GM21515 (cell line): Measurements from ENCODE around the gene NSUN2.
A peak's percentile ranks its signal among the peaks of the same experiment; 100 is the strongest.
"Not testable (repeated sequence)": the region's sequence is repeated elsewhere in the genome, so short reads cannot be mapped to it uniquely, and the experiment has no call there.

Experiments used
- ATAC-seq: cut with Tn5 transposase; IDR thresholded peaks from one replicate; pipeline ENCODE4 v1.9.1; 2021; ENCODE audit not compliant: unreplicated experiment

Gene NSUN2

GRCh38 chr5:6645571-6646362 is 12.9 kb upstream of the NSUN2 start:
- ATAC-seq, result not testable (repeated sequence)

DNA sequence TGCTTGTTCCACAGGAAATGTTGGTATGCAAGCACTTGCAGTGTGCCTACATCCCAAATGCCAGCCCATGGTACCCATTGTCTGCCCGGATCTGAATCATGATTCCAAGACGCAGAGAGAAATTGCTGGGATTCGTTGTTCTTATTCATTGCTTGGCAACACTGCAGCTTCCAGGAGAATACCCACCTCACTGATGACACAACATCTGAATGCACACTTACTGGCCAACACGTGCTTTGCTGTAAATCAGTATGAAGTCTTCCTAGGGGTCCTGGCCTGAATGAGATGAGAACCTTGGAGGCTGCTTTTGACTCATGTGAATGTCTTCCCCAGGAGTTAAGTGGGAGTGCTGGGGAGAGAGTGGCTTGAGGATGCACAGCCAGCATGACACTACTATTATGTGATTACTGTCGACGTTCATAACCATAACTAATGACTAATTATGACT is 12.0 kb upstream of the NSUN2 start:
- ATAC-seq, result no peak

DNA sequence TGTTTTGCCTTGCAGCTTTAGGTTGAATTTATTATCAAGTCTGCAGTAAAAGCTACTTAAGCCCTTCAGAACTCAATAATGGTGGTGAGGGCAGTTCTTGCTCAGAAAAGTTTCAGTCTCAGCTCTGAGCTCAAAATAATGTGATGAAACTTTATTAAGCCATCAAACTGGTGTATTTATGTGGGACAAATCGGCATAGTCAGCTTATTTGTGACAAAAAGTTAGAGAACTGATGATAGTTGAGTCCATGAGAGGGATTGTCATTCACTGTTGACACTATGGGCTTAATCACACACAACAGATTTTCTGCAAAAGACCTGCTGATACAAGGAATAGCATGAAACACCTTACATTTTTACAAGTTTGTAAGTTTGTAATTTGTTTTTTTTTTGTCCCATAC is 9.8 kb upstream of the NSUN2 start:
- no peak for ATAC-seq

- no peak for ATAC-seq
These were observed 5.4 kb upstream of the NSUN2 start for GRCh38 chr5:6638236-6638635.

GRCh38 chr5:6637590-6637989 is 4.7 kb upstream of the NSUN2 start:
- ATAC-seq, result no peak

GRCh38 chr5:6637022-6637421 is 4.2 kb upstream of the NSUN2 start:
- ATAC-seq, result no peak

- no peak for ATAC-seq
These were observed 3.4 kb upstream of the NSUN2 start for GRCh38 chr5:6636293-6636692.

DNA sequence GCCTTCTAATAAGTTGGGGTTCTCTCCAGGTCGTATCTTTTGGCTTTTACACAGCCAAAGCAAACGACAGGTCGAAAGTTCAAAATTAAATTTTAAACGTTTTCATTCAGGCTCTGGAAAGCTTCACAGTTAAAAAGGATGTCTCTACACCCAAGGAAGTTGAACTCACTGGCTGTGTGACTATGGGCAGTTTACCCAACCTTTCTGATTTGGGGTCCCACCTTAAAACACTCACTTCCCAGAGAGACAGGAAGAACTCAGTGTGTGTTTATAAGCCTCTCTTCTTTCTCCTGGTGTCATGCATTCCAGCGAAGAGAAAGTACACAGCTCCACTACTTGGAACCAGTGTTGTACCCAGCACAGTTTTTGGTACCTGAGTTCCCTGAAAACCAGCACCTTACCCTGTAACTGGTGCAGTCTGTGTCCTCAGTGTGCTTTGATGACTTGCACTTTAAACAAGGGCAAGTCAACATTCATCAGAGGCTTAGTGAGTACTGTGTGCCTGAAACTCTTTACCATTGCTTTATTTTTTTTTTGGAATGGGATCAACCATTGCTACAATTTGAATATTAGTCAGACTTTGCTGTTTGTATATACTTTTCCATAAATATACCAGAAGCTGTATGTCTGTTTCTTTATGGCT is 2.1 kb upstream of the NSUN2 start:
- no peak for ATAC-seq

DNA sequence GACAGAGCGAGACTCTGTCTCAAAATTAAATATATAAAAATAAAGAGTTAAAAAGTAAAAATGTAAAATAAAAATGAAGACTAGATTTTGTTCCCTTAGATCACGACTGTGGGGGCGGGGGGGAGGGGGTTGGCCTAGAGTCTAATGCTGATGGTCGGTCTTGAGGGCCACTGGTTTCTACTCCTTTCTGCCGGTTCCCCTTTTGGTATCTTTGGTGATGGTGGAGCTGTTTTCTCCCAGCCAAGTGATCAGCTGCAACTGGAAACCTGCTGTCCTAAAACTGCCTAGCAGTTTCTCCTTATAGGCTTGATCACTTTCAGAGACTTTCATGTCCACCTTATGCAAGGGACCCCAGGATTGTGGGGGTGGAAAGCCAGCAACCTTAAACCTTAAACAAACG is 1.5 kb upstream of the NSUN2 start:
- no peak for ATAC-seq

DNA sequence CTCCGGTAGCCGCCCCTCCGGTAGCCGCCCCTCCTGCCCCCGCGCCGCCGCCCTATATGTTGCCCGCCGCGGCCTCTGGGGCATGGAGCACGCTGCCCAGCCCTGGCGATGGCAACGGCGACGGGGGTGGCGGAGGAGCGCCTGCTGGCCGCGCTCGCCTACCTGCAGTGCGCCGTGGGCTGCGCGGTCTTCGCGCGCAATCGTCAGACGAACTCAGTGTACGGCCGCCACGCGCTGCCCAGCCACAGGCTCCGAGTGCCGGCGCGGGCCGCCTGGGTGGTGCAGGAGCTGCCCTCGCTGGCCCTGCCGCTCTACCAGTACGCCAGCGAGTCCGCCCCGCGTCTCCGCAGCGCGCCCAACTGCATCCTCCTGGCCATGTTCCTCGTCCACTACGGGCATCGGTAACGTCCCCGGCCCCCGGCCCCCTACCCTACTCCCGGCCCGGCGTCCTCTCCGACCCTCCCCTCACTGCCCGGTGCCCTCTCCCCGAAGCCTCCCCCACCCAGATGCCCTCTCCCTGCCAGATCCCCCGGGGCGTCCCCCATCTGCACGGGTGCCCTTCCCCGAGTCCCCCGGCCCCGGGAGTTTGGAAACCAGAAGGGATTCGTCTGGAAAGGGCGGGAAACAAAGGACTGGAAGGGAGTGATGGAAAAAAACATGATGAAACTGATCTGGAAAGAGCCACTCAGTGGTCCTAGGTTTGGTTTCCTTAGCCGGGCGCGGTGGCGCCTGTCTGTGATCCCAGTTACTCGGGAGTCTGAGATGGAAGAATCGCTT is 813 bp upstream of the NSUN2 start:
- ATAC-seq, result peak; percentile 49

DNA sequence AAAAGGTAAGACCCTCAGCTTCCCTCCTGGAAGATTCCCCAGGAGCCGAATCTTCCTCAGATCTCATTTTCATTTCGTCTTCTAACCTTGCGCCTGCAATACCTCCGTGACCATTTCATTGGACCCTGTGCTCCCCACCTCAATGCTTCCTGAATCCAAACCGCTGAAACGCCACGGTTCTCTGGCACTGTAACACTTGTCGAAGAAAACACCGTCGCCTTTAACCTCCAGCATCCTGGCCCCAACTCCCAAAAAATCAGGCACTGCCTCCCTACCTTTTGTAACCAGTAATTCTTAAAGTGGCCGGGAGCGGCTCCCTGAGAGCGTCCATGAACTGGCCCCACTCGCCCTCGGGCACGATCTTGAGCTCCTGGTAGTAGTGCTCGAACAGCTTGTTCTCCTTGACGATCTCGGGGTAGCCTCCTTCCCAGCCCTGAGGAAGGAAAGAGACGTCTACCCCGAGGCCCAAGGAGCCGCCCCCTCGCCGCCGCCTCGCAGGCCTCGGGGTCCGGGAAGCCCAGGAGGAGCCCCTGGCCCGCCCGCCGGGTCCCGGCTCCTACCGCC is 438 bp downstream of the NSUN2 start:
- ATAC-seq, result peak; percentile 11

DNA sequence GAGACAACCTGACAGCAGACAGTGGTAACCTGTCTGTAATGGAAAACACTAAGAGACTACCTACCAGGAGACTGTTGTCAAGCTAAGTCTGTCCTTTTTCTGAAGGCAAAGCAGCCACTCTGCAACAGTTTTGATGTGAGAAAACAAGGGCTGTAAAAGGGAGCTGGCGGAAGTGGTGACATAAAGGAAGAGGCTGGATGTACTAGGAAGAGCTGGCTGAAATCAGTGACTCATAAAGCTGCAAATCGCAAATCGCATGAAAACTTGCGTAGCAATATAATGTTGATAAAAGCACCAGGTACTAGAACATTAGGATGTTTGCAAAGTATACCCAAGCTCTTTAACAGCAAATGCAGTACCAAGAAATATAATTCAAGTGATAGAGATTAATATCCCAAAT is 1.4 kb downstream of the NSUN2 start:
- no peak for ATAC-seq

DNA sequence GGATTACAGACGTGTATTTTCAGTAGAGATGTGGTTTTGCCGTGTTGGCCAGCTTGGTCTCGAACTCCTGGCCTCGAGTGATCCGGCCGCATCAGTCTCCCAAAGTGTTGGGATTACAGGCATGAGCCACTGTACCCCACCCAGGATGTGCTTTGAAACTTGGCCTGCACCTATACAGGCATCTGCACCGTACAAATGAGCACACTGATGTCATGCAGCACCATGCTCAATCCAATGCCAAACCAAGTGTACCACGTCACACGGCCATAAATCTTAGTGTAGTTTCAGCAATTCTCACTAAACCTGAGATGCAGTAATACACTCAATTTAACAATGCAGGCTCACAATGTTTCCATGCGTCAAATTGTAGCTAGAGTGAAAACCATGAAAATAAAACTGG is 6.3 kb downstream of the NSUN2 start:
- ATAC-seq, result no peak

DNA sequence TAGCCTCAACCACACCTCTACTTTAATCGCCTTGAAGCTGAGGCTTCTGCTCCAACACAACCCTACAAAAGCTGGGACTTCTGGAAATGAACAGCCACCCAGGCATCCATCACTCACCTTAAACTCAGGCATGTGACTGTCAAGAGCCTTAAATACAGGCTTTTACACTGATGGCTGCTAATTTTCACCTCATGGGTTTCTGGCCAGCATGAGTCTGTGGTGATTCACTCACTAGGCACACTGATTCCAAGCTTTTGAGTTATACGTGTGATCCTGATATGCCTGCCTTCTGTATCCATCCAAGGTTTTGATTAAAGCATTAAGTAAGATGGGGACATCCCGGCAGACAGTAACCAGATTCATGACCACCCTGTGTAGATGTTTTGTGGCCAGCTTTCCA is 8.9 kb downstream of the NSUN2 start:
- ATAC-seq, result no peak

DNA sequence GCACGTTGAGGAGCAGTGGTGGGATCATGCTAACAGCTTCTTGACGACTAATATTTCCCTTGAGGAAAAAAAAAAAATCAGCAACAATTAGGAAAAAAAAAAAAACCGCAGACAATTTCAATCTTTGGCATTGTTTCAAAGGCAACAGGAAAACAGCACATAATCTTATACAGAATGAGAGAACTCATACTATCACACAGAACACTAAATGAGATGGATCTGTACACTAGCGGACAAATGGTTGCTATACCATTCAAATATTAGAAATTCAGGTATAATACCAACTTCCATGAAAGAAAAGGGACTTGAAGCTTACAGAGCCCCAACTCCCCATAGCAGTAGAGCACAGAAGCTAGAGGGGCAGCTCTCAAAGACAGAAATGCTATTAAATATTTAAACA is 9.6 kb downstream of the NSUN2 start:
- ATAC-seq, result no peak

DNA sequence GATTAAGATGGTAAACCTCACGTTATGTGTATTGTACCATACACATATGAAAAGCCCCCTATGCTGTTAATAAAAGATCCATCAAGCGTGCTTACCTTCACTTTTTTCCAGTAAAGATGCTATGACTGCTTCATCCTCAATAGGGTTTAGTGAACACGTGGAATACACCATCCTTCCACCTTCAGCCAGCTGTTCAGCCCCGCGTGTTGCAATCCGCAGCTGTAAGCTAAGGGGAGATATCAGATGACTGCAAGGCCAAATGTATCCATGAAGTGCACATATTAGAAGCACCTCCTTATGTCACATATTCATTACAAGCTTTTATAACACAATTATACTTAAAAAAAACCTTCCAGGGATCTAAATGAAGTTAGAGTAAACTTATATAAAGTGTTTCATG is 16.2 kb downstream of the NSUN2 start:
- no peak for ATAC-seq

GRCh38 chr5:6615034-6615815 is 17.6 kb downstream of the NSUN2 start:
- ATAC-seq, result no peak

- ATAC-seq, result no peak
These were observed 21.2 kb downstream of the NSUN2 start for GRCh38 chr5:6611334-6612256.

GRCh38 chr5:6608016-6608415 is 24.8 kb downstream of the NSUN2 start:
- no peak for ATAC-seq

- no peak for ATAC-seq
These were observed 25.3 kb downstream of the NSUN2 start for GRCh38 chr5:6607559-6607936.
